SH-SY5Y (cell line): ENCODE data around the gene ATXN1L.

Source experiments
- GATA2 ChIP-seq: IDR thresholded peaks from 2 replicates; pipeline ENCODE4 v1.6.1; 2011; ENCODE audit warnings: mild to moderate bottlenecking, low read depth, low read length
- GATA3 ChIP-seq: IDR thresholded peaks from 2 replicates; pipeline ENCODE4 v1.6.1; 2011; ENCODE audit warnings: low read depth, mild to moderate bottlenecking, low read length, moderate library complexity

- TF ChIP-seq GATA3 = no peak
- no peak for TF ChIP-seq GATA2
Measured at GRCh38 chr16:71830359-71830758, 15.4 kb upstream of the ATXN1L start.
